H1 (cell line): ENCODE results near the gene OR51G1. TPM values are rescaled to one million over a fixed set of nuclear protein-coding genes. Genes with fewer than 3 reads are reported as not detected.

Experiments
- CTCF ChIA-PET: fragments of 300-600 bp; sonication (Branson Sonifier 250); formaldehyde crosslinking; loops from one replicate; lab custom pipeline; 2021; ENCODE audit not compliant: partially characterized antibody; lab: Charles Lee
- POLR2A ChIA-PET: fragments of 300-600 bp; sonication (Branson Sonifier 250); formaldehyde crosslinking; loops from one replicate; lab custom pipeline; 2021; ENCODE audit warnings: inconsistent platforms; ENCODE audit not compliant: partially characterized antibody; lab: Charles Lee
- DNase-seq, 2 experiments: peaks; one replicate each; pipeline versions ENCODE4 v3.0.0 to v3.0.0-alpha.2; 2010 to 2022; ENCODE audit warnings: low spot score in 2 of 2, low read depth in 1 of 2, mixed read lengths in 1 of 2
- FAIRE-seq: peaks from 2 replicates; lab custom pipeline; 2011; peaks lifted over from hg19 to GRCh38; lab: Jason Lieb, UNC
- H2AFZ ChIP-seq: 2 replicates; pipeline ENCODE4 v1.8.1; 2012; ENCODE audit warnings: low read length, inconsistent platforms
- H2AK5ac ChIP-seq: 2 replicates; pipeline ENCODE4 v1.6.1; 2013; ENCODE audit warnings: low read depth, low read length
- H2BK120ac ChIP-seq: replicated peaks from 2 replicates; pipeline ENCODE3; 2013; ENCODE audit warnings: low read depth, low read length, inconsistent platforms
- H2BK12ac ChIP-seq: 2 replicates; pipeline ENCODE4 v1.6.1; 2013; ENCODE audit warnings: low read depth, low read length
- H2BK15ac ChIP-seq: 2 replicates; pipeline ENCODE4 v1.6.1; 2013; ENCODE audit warnings: low read length
- H2BK20ac ChIP-seq: 2 replicates; pipeline ENCODE4 v1.6.1; 2013; ENCODE audit warnings: low read length
- H2BK5ac ChIP-seq: 2 replicates; pipeline ENCODE4 v1.6.1; 2013; ENCODE audit warnings: low read depth, low read length
- H3K14ac ChIP-seq: 2 replicates; pipeline ENCODE4 v1.6.1; 2013; ENCODE audit warnings: inconsistent platforms; ENCODE audit not compliant: insufficient read length
- H3K18ac ChIP-seq: 2 replicates; pipeline ENCODE4 v1.6.1; 2013; ENCODE audit warnings: low read length; ENCODE audit errors: extremely low read depth
- H3K23ac ChIP-seq: 2 replicates; pipeline ENCODE4 v1.6.1; 2013; ENCODE audit warnings: inconsistent platforms; ENCODE audit not compliant: insufficient read length
- H3K23me2 ChIP-seq: 2 replicates; pipeline ENCODE4 v1.6.1; 2013; ENCODE audit warnings: low read depth, low read length
- H3K27ac ChIP-seq: 2 replicates; pipeline ENCODE4 v1.6.1; 2011; ENCODE audit warnings: low read depth, low read length, inconsistent platforms
- H3K27me3 ChIP-seq, 4 experiments: replicated peaks in 1 of 4; 1 replicate in 1 of 4; 2 replicates in 3 of 4; pipeline versions ENCODE4 v1.6.1 to v1.8.1; 2011 to 2013; ENCODE audit warnings: low read length in 3 of 4, mild to moderate bottlenecking in 3 of 4, inconsistent platforms in 2 of 4, mixed read lengths in 2 of 4, moderate library complexity in 1 of 4; ENCODE audit not compliant: control insufficient read depth in 3 of 4, insufficient read depth in 3 of 4; ENCODE audit errors: extremely low read depth in 1 of 4
- H3K36me3 ChIP-seq, 4 experiments: 2 replicates each; pipeline versions ENCODE4 v1.6.1 to v1.8.1; 2011 to 2013; ENCODE audit warnings: mild to moderate bottlenecking in 4 of 4, low read length in 3 of 4, moderate library complexity in 2 of 4, control low read depth in 1 of 4, inconsistent platforms in 1 of 4; ENCODE audit not compliant: insufficient read depth in 4 of 4, control insufficient read depth in 2 of 4
- H3K4ac ChIP-seq: replicated peaks from 2 replicates; pipeline ENCODE3; 2013; ENCODE audit warnings: low read length, low read depth, mixed read lengths, inconsistent platforms; ENCODE audit not compliant: insufficient read length
- H3K4me1 ChIP-seq, 4 experiments: replicated peaks in 1 of 4; 1 replicate in 1 of 4; 2 replicates in 3 of 4; pipeline versions ENCODE4 v1.6.1 to v1.8.1; 2011 to 2013; ENCODE audit warnings: low read length in 3 of 4, inconsistent platforms in 2 of 4, mixed read lengths in 1 of 4; ENCODE audit not compliant: insufficient read depth in 4 of 4, control insufficient read depth in 3 of 4
- H3K4me2 ChIP-seq, 2 experiments: 2 replicates each; pipeline versions ENCODE4 v1.6.1 to v1.8.1; 2011 to 2013; ENCODE audit warnings: low read depth in 2 of 2, low read length in 2 of 2, control low read depth in 1 of 2, inconsistent platforms in 1 of 2, mild to moderate bottlenecking in 1 of 2; ENCODE audit not compliant: insufficient read depth in 1 of 2
- H3K4me3 ChIP-seq, 4 experiments: fragments of 200-600, 300-600 bp in 1 of 4; sonication (generic), shearing (Covaris generic), sonication (Bioruptor Twin) in 1 of 4; 2 replicates each; pipeline versions ENCODE4 v1.5.1 to v1.8.1; 2011 to 2016; ENCODE audit warnings: low read length in 4 of 4, low read depth in 3 of 4, control low read depth in 2 of 4, inconsistent platforms in 2 of 4, mild to moderate bottlenecking in 2 of 4, mixed read lengths in 1 of 4, moderate library complexity in 1 of 4; ENCODE audit not compliant: insufficient read depth in 2 of 4; ENCODE audit errors: extremely low read depth in 1 of 4
- H3K56ac ChIP-seq: replicated peaks from 2 replicates; pipeline ENCODE3; 2013; ENCODE audit warnings: low read depth, mild to moderate bottlenecking, mixed read lengths, low read length, inconsistent platforms; ENCODE audit not compliant: insufficient read length
- H3K79me1 ChIP-seq: 2 replicates; pipeline ENCODE4 v1.6.1; 2013; ENCODE audit warnings: low read depth, low read length, control low read depth
- H3K79me2 ChIP-seq, 2 experiments: 2 replicates each; pipeline versions ENCODE4 v1.6.1 to v1.8.1; 2012 to 2013; ENCODE audit warnings: low read length in 2 of 2, mild to moderate bottlenecking in 2 of 2, inconsistent platforms in 1 of 2; ENCODE audit not compliant: insufficient read depth in 2 of 2, control insufficient read depth in 1 of 2
- H3K9ac ChIP-seq, 4 experiments: replicated peaks in 1 of 4; 1 replicate in 1 of 4; 2 replicates in 3 of 4; pipeline versions ENCODE4 v1.6.1 to v1.8.1; 2011 to 2013; ENCODE audit warnings: low read depth in 3 of 4, low read length in 3 of 4, control low read depth in 2 of 4, mild to moderate bottlenecking in 2 of 4, moderate library complexity in 2 of 4, inconsistent platforms in 1 of 4; ENCODE audit errors: extremely low read depth in 1 of 4
- H3K9me3 ChIP-seq, 2 experiments: 2 replicates each; pipeline versions ENCODE4 v1.6.1 to v1.8.1; 2012 to 2013; ENCODE audit warnings: mild to moderate bottlenecking in 2 of 2, moderate library complexity in 2 of 2, control low read depth in 1 of 2, inconsistent platforms in 1 of 2, low read depth in 1 of 2, low read length in 1 of 2, mixed read lengths in 1 of 2; ENCODE audit not compliant: insufficient read depth in 2 of 2
- H4K20me1 ChIP-seq, 2 experiments: replicated peaks in 1 of 2; 2 replicates each; pipeline versions ENCODE3 to v1.8.1; 2011 to 2013; ENCODE audit warnings: inconsistent platforms in 2 of 2, low read length in 2 of 2, mild to moderate bottlenecking in 1 of 2; ENCODE audit not compliant: insufficient read depth in 2 of 2, control insufficient read depth in 1 of 2
- H4K5ac ChIP-seq: 2 replicates; pipeline ENCODE4 v1.6.1; 2013; ENCODE audit warnings: low read length, low read depth, mixed read lengths, inconsistent platforms; ENCODE audit not compliant: insufficient read length
- H4K8ac ChIP-seq: 2 replicates; pipeline ENCODE4 v1.8.0; 2013; ENCODE audit warnings: mild to moderate bottlenecking, moderate library complexity, low read length, inconsistent platforms; ENCODE audit not compliant: insufficient read depth; ENCODE audit errors: extremely low read depth
- H4K91ac ChIP-seq: replicated peaks from 2 replicates; pipeline ENCODE3; 2013; ENCODE audit warnings: low read length, mixed read lengths, inconsistent platforms; ENCODE audit not compliant: insufficient read length
- EZH2 ChIP-seq: fragments of 200-600 bp; sonication (generic); IDR thresholded peaks from 2 replicates; pipeline ENCODE4 v1.7.1; 2012; ENCODE audit warnings: low read depth, mild to moderate bottlenecking, moderate library complexity, low read length, inconsistent platforms; ENCODE audit not compliant: severe bottlenecking
- HDAC6 ChIP-seq: IDR thresholded peaks from one replicate; pipeline ENCODE4 v1.7.1; 2012; ENCODE audit warnings: low read depth, mild to moderate bottlenecking, inconsistent platforms, low read length, moderate library complexity
- NRF1 ChIP-seq: IDR thresholded peaks from 2 replicates; pipeline ENCODE4 v1.6.1; 2011; ENCODE audit warnings: mild to moderate bottlenecking, low read depth, low read length, improper control_type of control experiment
- RAD21 ChIP-seq, 2 experiments: IDR thresholded peaks in 1 of 2; conservative IDR thresholded peaks in 1 of 2; 2 replicates each; pipeline ENCODE4 v1.6.1; 2011; ENCODE audit warnings: low read depth in 2 of 2, low read length in 2 of 2, improper control_type of control experiment in 1 of 2, inconsistent platforms in 1 of 2, mild to moderate bottlenecking in 1 of 2, moderate library complexity in 1 of 2
- SAP30 ChIP-seq: fragments of 300-600 bp; sonication (generic); IDR thresholded peaks from 2 replicates; pipeline ENCODE4 v1.7.1; 2012; ENCODE audit warnings: low read length, moderate library complexity, mild to moderate bottlenecking, inconsistent platforms; ENCODE audit not compliant: insufficient read depth, insufficient replicate concordance
- SP4 ChIP-seq: IDR thresholded peaks from 2 replicates; pipeline ENCODE4 v1.6.1; 2012; ENCODE audit warnings: low read length, inconsistent platforms
- TAF7 ChIP-seq: optimal IDR thresholded peaks from 2 replicates; pipeline ENCODE3; 2011; ENCODE audit warnings: low read depth, mild to moderate bottlenecking, inconsistent platforms, low read length, moderate library complexity, borderline replicate concordance
- TBP ChIP-seq: IDR thresholded peaks from 2 replicates; pipeline ENCODE4 v1.6.1; 2011; ENCODE audit warnings: low read depth, low read length, improper control_type of control experiment
- WGBS, 2 experiments: shearing (Covaris generic) in 1 of 2; methylation state at CpG; one replicate each; pipeline versions ENCODE4 v1.1.6 to v1.1.7; 2013 to 2015; ENCODE audit warnings: low lambda C conversion rate in 2 of 2, mixed read lengths in 2 of 2, inconsistent platforms in 1 of 2, low coverage in 1 of 2, missing lambda C conversion rate in 1 of 2; ENCODE audit not compliant: insufficient replicate concordance in 2 of 2, insufficient coverage in 1 of 2, insufficient read length in 1 of 2; ENCODE audit errors: extremely low coverage in 1 of 2, missing lambda C conversion rate in 1 of 2; 5-methylcytosine and 5-hydroxymethylcytosine counted together
- polyA plus RNA-seq, 7 experiments: library from polyadenylated mRNA; depleted of rRNA in 3 of 7; stranded (reverse) in 5 of 7; unstranded in 2 of 7; fragments of >200 nt in 5 of 7; fragments of 200-250 nt in 2 of 7; gene quantifications; 1 replicate in 5 of 7; 2 replicates in 1 of 7; 4 replicates in 1 of 7; pipeline versions ENCODE4 v1.2.1 to v1.2.3, GENCODE V29; 2011 to 2013; ENCODE audit warnings: missing spikeins in 2 of 7, mixed read lengths in 2 of 7
- total RNA-seq: library from RNA; stranded (reverse); fragmentation: NEBNext Ultra II Directional; extraction: Animal tissue kit (Norgen Biotek cat#: 25700); gene quantifications from 2 replicates; pipeline ENCODE4 v1.2.1, GENCODE V29; 2021

The OR51G1 gene
- total and polyA plus RNA-seq, 2 of the 8 experiments (the other 6 are each of a cell fraction or from before 2014, with no cell fraction given) = not detected

DNA sequence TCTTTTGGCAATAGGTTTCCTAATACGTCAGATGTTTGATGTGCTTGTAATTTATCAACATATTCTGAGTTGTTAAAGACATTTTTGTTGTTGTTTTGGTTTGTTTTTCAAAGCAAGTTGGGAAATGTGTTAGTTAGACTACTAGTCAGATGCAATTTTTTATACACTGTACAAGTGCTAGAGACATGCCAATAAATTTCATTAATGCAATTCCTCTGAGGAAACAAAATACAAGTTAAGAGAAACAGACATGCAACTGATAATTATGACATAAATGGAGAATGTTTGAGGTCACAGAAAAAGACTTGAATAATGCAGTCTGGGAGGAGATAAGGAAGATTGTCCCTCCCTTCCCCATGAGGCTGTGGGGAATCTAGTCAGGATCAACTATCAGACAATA is 36.5 kb downstream of the OR51G1 start:
- Histone ChIP-seq H3K4me1 (no peaks in the 10 kb centered on the region), H2AFZ (no peak overlapping the region), H3K79me2 (no peaks in the 10 kb centered on the region), H3K4me2 (no peak overlapping the region), H2BK20ac (no peak overlapping the region), H3K56ac (no peak overlapping the region)
- TF ChIP-seq SAP30 (no peak), SP4 (no peak), NRF1 (no peak), TBP (no peak), EZH2 (no peak), HDAC6 (no peak), TAF7 (no peak), RAD21 (IDR thresholded peaks at IDR 0.05 in 1 of 2, conservative IDR thresholded peaks at IDR 0.05 in 1 of 2; ENCODE audit: low read depth in 2 of 2, low read length in 2 of 2) (no peak)
- TF ChIP-seq, all 59 proteins: peak for 0
- Histone ChIP-seq H3K4ac (no peak overlapping the region), H3K27me3 (no peaks in the 10 kb centered on the region), H2BK5ac (no peak overlapping the region), H3K18ac (no peak overlapping the region), H3K9ac (no peak overlapping the region), H4K91ac (no peak overlapping the region), H3K79me1 (no peaks in the 10 kb centered on the region), H2BK15ac (no peak overlapping the region), H2BK12ac (no peak overlapping the region), H2AK5ac (no peak overlapping the region), H3K23ac (no peak overlapping the region), H3K23me2 (no peaks in the 10 kb centered on the region), H3K14ac (no peak overlapping the region), H3K4me3 (no peak overlapping the region), H4K20me1 (no peaks in the 10 kb centered on the region), H4K5ac (no peak overlapping the region), H3K9me3 (no peaks in the 10 kb centered on the region), H4K8ac (no peak overlapping the region), H3K36me3 (no peaks in the 10 kb centered on the region), H3K27ac (no peak overlapping the region), H2BK120ac (no peak overlapping the region)
- ChIA-PET CTCF (interaction anchor here (0.9 kb wide), 1 partner anchor 251 kb away, joined by 4 read pairs; no protein-coding TSS in a partner anchor), POLR2A (no interaction called here)
- WGBS, 2 experiments = 5% methylated on average over 1 of the region's 1 CpG; no CpG with 5 or more reads in 1 of the 2 experiments
- FAIRE-seq (no peak), DNase-seq (no peak)
